HG02970 (cell line): Measurements from ENCODE around the gene ZNF428.
"Not testable (repeated sequence)": the region's sequence is repeated elsewhere in the genome, so short reads cannot be mapped to it uniquely, and the experiment has no call there.

Source experiments
- ATAC-seq: cut with Tn5 transposase; IDR thresholded peaks from one replicate; pipeline ENCODE4 v1.9.1; 2021; ENCODE audit warnings: mild to moderate bottlenecking, moderate library complexity, moderate number of reproducible peaks; ENCODE audit not compliant: unreplicated experiment, low FRiP score

Gene ZNF428

GRCh38 chr19:43620061-43621001 is 902 bp upstream of the ZNF428 start:
- ATAC-seq, result no peak

GRCh38 chr19:43618921-43619261 is 538 bp downstream of the ZNF428 start:
- no peak for ATAC-seq

GRCh38 chr19:43616954-43617353 is 2.5 kb downstream of the ZNF428 start:
- no peak for ATAC-seq

GRCh38 chr19:43616306-43616705 is 3.1 kb downstream of the ZNF428 start:
- ATAC-seq, result no peak

GRCh38 chr19:43612374-43612773 is 7.1 kb downstream of the ZNF428 start:
- ATAC-seq, result no peak

- ATAC-seq, result no peak
These were observed 7.6 kb downstream of the ZNF428 start, which contains the start of gene SRRM5 for GRCh38 chr19:43611788-43612187. Gene SRRM5 (plus strand): TSS chr19:43612088. CDS start chr19:43612122, 34 bp downstream.

GRCh38 chr19:43610493-43610892 is 8.9 kb downstream of the ZNF428 start:
- no peak for ATAC-seq

- ATAC-seq, result no peak
These were observed 9.6 kb downstream of the ZNF428 start for GRCh38 chr19:43609872-43610271.

GRCh38 chr19:43607238-43608205 is 11.9 kb downstream of the ZNF428 start:
- no peak for ATAC-seq

- no peak for ATAC-seq
These were observed 12.7 kb downstream of the ZNF428 start for GRCh38 chr19:43606569-43607229.

GRCh38 chr19:43605875-43606568 is 13.4 kb downstream of the ZNF428 start:
- no peak for ATAC-seq

- ATAC-seq, result not testable (repeated sequence)
These were observed 19.1 kb downstream of the ZNF428 start for GRCh38 chr19:43600326-43600725.

GRCh38 chr19:43599635-43600295 is 19.7 kb downstream of the ZNF428 start:
- ATAC-seq, result no peak

GRCh38 chr19:43598445-43599240 is 20.8 kb downstream of the ZNF428 start:
- ATAC-seq, result no peak

- ATAC-seq, result no peak
These were observed 21.6 kb downstream of the ZNF428 start for GRCh38 chr19:43597876-43598275.

- ATAC-seq, result no peak
These were observed 22.5 kb downstream of the ZNF428 start for GRCh38 chr19:43596842-43597461.

GRCh38 chr19:43595999-43596841 is 23.2 kb downstream of the ZNF428 start, which contains the start of the genes IRGQ and ZNF576:
Gene IRGQ (minus strand): TSS chr19:43596134. CDS start chr19:43595338, 796 bp downstream.
Gene ZNF576 (plus strand): TSS chr19:43596595. CDS start chr19:43597109, 514 bp downstream.
- ATAC-seq, result peak; percentile 91
